ENCODE results near the gene TRPM8.

The TRPM8 gene

GRCh38 chr2:234048049-234048448 lies 130.9 kb downstream of the TRPM8 start:
- no peak for DNase-seq (ENCODE audit: low spot score)

DNA sequence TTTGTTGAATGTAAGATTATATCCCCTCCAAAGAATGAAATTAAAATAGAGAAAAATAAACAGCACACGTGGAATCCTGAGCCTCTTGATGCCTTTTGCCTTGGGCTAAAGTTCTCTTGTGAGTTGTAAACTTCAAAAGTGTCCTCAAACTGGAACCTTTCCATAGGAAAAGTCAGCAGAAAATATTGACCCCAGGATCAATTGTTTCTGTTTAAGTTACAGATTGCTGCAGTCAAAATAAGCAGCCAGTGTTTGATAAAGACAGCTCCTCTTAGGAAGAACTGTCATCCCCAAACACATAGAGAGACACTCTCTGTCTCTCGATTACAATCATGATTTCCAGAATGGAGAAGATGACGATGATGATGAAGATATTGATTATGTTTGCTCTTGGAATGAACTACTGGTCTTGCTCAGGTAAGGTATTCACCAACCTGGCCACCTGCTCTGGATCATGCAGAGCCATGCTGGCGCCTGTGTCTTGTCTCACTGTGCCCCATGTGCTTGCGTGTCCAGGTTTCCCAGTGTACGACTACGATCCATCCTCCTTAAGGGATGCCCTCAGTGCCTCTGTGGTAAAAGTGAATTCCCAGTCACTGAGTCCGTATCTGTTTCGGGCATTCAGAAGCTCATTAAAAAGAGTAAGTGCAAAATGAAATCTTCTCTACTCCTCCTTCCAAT lies 133.4 kb downstream of the TRPM8 start, which contains the start of gene SPP2:
TSS of gene SPP2 (plus strand) at position 248 of the 681 bp plus-strand sequence. CDS start at position 333, 85 bp downstream.
- DNase-seq (ENCODE audit: low spot score) = no peak

DNA sequence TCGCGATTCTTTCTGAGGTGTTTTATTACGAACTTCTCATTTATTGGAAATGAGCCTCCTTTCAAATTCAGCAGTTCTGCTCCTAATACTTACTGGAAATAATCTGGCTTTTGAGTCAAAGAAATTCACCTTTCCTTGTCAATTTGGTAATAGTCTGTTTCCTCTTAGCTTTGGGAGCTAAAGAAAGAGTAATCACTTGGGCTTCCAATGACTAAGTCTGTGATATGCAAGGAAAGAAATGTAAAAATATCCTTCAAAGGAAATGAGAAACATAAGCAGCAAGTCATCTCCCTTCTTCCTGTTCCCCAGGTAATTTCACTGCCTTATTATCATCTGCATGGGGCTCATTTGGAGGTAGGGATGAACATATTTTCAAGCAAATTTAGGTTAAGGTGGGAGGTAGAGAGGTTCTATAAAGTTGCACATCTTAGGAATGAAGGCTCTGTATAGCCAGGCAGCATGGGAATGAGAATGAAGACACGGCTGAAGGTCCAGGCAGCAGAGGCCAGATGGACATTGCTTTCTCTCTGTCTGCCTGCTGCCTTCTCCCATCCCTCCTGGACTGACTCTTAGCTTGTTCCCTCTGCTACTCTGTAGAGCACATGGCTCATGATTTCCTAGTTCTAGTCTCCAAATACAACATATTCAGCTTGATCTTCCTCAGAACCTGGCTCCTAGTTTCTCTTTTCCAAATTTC lies 134.3 kb downstream of the TRPM8 start:
- DNase-seq (ENCODE audit: low spot score) = no peak

DNA sequence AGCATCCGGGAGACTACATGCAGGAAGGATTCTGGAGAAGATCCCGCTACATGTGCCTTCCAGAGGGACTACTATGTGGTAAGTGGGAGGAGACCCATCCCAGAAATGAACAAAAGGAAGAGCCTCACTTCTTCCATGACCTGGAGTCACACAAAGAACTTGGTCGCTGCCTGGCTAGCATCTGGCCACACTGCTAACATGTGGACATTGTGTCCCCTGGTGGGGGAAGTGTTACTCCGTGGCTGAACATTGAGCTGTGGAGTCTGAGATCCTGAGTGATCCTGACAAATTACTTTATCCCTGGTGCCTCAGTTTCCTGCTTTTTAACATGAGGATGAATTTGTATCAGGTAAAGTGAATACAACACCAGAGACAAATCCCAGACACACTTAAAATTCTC lies 141.7 kb downstream of the TRPM8 start:
- DNase-seq (ENCODE audit: low spot score) = no peak

DNA sequence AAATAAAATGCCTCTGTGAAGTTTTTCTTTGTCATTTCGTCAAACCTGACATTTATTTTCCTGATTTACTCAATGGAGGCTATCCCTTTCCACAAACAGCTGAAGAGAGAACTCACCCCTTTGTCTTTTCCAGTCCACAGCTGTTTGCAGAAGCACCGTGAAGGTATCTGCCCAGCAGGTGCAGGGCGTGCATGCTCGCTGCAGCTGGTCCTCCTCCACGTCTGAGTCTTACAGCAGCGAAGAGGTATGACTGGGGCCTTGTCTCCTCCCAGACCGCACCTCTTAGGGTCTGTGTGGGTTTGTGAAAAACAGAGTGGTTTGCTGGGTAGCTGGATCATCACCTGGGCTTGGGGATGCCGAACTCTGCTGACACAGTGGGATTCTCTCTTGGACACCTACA lies 143.1 kb downstream of the TRPM8 start:
- DNase-seq (ENCODE audit: low spot score) = no peak

DNA sequence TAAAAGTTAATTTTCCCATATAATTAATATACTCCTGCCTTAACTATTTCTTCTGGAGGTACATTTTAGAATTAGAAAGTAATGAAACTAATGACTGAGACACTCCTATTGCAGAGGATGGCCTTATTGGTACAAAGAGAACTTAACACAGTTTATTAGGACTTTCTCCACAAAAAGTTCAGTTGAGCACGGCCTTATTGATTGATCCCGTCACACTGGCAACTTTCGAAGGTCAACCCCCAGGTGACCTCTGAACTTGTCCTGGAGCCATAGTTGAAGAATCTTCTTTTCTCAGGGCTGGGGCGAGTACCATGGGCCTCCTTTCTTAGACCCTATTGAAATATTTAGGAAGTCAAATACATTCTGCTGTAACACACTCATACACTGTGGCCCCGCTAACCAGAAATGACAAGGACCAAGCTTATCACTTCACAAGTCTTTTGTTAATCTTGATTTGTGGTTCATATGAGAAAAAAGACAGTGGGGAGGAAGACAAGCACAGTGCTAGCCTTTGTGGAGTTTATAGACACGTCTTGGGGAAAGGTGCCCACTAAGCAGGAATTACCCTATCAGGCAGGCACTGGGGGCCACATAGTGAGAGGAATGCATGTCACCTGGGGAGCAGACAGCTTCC lies 144.6 kb downstream of the TRPM8 start:
- no peak for DNase-seq (ENCODE audit: low spot score)

GRCh38 chr2:234066587-234066986 lies 149.4 kb downstream of the TRPM8 start:
- DNase-seq (ENCODE audit: low spot score) = no peak
